Uterus (tissue), 2 donors: Measurements from ENCODE around the gene PRUNE2.

ENCODE experiments used
- POLR2A ChIP-seq, 2 donors: fragments of 450-650 bp; IDR thresholded peaks; one replicate each; pipeline ENCODE4 v1.6.1; 2016; ENCODE audit warnings: antibody characterized with exemption in 2 of 2, mild to moderate bottlenecking in 1 of 2, moderate library complexity in 1 of 2
- TF ChIP-seq, protein P1 (sequence below), 4 experiments: fragments of 200-600 bp in 2 of 4; fragments of 450-650 bp in 2 of 4; sonication (generic) in 2 of 4; IDR thresholded peaks; one replicate each; pipeline ENCODE4 v1.5.1; 2016 to 2019; ENCODE audit warnings: antibody characterized with exemption in 4 of 4, mild to moderate bottlenecking in 2 of 4, moderate library complexity in 1 of 4

DNA sequence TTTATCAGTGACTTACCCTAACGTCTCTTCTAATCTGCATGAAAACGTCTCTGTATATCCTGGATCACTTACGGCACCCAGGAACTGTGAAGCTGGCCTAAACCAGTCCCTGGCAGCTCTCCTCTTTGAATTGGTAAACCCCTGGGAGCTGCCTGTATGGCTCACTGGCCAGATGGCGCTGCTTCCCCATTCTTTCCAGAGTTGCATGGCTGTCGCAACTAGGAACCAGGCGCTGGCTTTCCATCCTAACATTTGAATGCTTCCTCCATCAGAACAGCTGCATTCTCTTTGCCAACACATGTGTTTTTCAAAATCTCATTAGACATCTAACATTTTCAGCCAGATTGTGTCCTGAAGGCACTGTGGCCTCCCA, 149.7 kb downstream of the PRUNE2 start:
- TF ChIP-seq, protein P1, sequence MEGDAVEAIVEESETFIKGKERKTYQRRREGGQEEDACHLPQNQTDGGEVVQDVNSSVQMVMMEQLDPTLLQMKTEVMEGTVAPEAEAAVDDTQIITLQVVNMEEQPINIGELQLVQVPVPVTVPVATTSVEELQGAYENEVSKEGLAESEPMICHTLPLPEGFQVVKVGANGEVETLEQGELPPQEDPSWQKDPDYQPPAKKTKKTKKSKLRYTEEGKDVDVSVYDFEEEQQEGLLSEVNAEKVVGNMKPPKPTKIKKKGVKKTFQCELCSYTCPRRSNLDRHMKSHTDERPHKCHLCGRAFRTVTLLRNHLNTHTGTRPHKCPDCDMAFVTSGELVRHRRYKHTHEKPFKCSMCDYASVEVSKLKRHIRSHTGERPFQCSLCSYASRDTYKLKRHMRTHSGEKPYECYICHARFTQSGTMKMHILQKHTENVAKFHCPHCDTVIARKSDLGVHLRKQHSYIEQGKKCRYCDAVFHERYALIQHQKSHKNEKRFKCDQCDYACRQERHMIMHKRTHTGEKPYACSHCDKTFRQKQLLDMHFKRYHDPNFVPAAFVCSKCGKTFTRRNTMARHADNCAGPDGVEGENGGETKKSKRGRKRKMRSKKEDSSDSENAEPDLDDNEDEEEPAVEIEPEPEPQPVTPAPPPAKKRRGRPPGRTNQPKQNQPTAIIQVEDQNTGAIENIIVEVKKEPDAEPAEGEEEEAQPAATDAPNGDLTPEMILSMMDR (IDR thresholded peaks at IDR 0.05) = no peak
- TF ChIP-seq POLR2A (IDR thresholded peaks at IDR 0.05) = no peak
